CD8-positive, alpha-beta memory T cell (primary cell): ENCODE data around the gene CAMLG. TPM values are rescaled to one million over a fixed set of nuclear protein-coding genes. Genes with fewer than 3 reads are reported as not detected.
"Not testable (repeated sequence)": the region's sequence is repeated elsewhere in the genome, so short reads cannot be mapped to it uniquely, and the experiment has no call there.

ENCODE experiments used
- CTCF ChIA-PET: fragments of 350-600 bp; sonication (Branson Sonifier 250); formaldehyde crosslinking; loops from one replicate; lab custom pipeline; 2021; ENCODE audit warnings: antibody characterized with exemption; lab: Charles Lee
- POLR2A ChIA-PET: fragments of 350-600 bp; sonication (Branson Sonifier 250); formaldehyde crosslinking; loops from one replicate; lab custom pipeline; 2021; ENCODE audit warnings: antibody characterized with exemption; lab: Charles Lee
- DNase-seq, 5 donors: peaks; one replicate each; pipeline versions ENCODE4 v3.0.0 to v3.0.0-alpha.2; 2020 to 2022; ENCODE audit warnings: mixed read lengths in 1 of 5
- H3K27ac ChIP-seq: one replicate; pipeline ENCODE4 v1.7.0; 2013; ENCODE audit warnings: low read depth, mild to moderate bottlenecking, low read length, moderate library complexity
- H3K27me3 ChIP-seq: 2 replicates; pipeline ENCODE4 v1.7.0; 2013; ENCODE audit warnings: low read length, mild to moderate bottlenecking; ENCODE audit not compliant: insufficient read depth, poor library complexity, severe bottlenecking
- H3K36me3 ChIP-seq: 2 replicates; pipeline ENCODE4 v1.7.0; 2013; ENCODE audit warnings: mild to moderate bottlenecking, low read length, moderate library complexity; ENCODE audit not compliant: insufficient read depth
- H3K4me1 ChIP-seq: 2 replicates; pipeline ENCODE4 v1.7.0; 2013; ENCODE audit warnings: mild to moderate bottlenecking, low read length, moderate library complexity; ENCODE audit not compliant: insufficient read depth
- H3K4me3 ChIP-seq: 2 replicates; pipeline ENCODE4 v1.7.0; 2013; ENCODE audit warnings: mild to moderate bottlenecking, low read length
- H3K9me3 ChIP-seq: 2 replicates; pipeline ENCODE4 v1.7.0; 2013; ENCODE audit warnings: mild to moderate bottlenecking, low read length
- H3K27ac Mint-ChIP-seq, 8 donors: one replicate each; pipeline ENCODE4 v1.8.0; 2020 to 2021; ENCODE audit warnings: mixed read lengths in 8 of 8, mild to moderate bottlenecking in 6 of 8, inconsistent platforms in 3 of 8, moderate library complexity in 3 of 8
- H3K27me3 Mint-ChIP-seq, 2 donors: one replicate each; pipeline ENCODE4 v1.8.0; 2020 to 2021; ENCODE audit warnings: mixed read lengths in 2 of 2, mild to moderate bottlenecking in 1 of 2, moderate library complexity in 1 of 2
- H3K36me3 Mint-ChIP-seq, 3 donors: one replicate each; pipeline ENCODE4 v1.8.0; 2020 to 2021; ENCODE audit warnings: mixed read lengths in 3 of 3, inconsistent platforms in 1 of 3, mild to moderate bottlenecking in 1 of 3
- H3K4me1 Mint-ChIP-seq, 3 donors: one replicate each; pipeline ENCODE4 v1.8.0; 2020 to 2021; ENCODE audit warnings: mixed read lengths in 3 of 3, inconsistent platforms in 1 of 3, mild to moderate bottlenecking in 1 of 3
- H3K4me3 Mint-ChIP-seq, 7 donors: one replicate each; pipeline ENCODE4 v1.8.0; 2020 to 2021; ENCODE audit warnings: mixed read lengths in 7 of 7, mild to moderate bottlenecking in 6 of 7, moderate library complexity in 4 of 7, inconsistent platforms in 2 of 7
- H3K9me3 Mint-ChIP-seq, 5 donors: one replicate each; pipeline ENCODE4 v1.8.0; 2020 to 2022; ENCODE audit warnings: mixed read lengths in 5 of 5, mild to moderate bottlenecking in 3 of 5, moderate library complexity in 2 of 5, inconsistent platforms in 1 of 5
- polyA plus RNA-seq: library from polyadenylated mRNA; unstranded; fragments of 300-500 nt; fragmentation: Illumina TruSeq; gene quantifications from one replicate; pipeline ENCODE4 v1.2.3, GENCODE V29; 2021
- total RNA-seq, 2 experiments: library from RNA; stranded (reverse); gene quantifications; one replicate each; pipeline ENCODE4 v1.2.3, GENCODE V29; 2021

The CAMLG gene
- total and polyA plus RNA-seq, 3 experiments from 2014 or later = 23.1 to 42.2 (median 23.6) TPM

- peak overlapping the region; percentile 96 for H3K4me3 ChIP-seq
- ChIA-PET POLR2A (interaction anchor here (0.7 to 3.0 kb wide), 5 partner anchors 10 to 232 kb away, joined by 3 to 22 read pairs (median 3); partner anchors contain the start of gene CAMLG), CTCF (interaction anchor here (0.6 to 3.4 kb wide), 14 partner anchors 9 to 386 kb away, joined by 3 to 44 read pairs (median 4); partner anchors contain the start of genes CAMLG, CDKN2AIPNL, PCBD2 and UBE2B)
- no peaks in the 10 kb centered on the region for H3K9me3 ChIP-seq
- H3K27me3 ChIP-seq = no peaks in the 10 kb centered on the region
- H3K36me3 ChIP-seq = no peaks in the 10 kb centered on the region
- peaks cover 21% of the 10 kb centered on the region for H3K4me1 ChIP-seq
- Mint-ChIP-seq H3K9me3 (no peaks in the 10 kb centered on the region), H3K4me1 (peaks cover 33 to 40% (median 38%) of the 10 kb centered on the region in 3 donors), H3K27ac (peak overlapping the region; percentile 83 to 100 (median 98)), H3K27me3 (no peaks in the 10 kb centered on the region), H3K4me3 (peak overlapping the region; percentile 96 to 100 (median 100)), H3K36me3 (peaks cover 0 to 12% (median 0%) of the 10 kb centered on the region in 3 donors)
- DNase-seq = no peak
- H3K27ac ChIP-seq = peak overlapping the region; percentile 34
These were observed 19.8 kb downstream of the CAMLG start for GRCh38 chr5:134758176-134758503.

GRCh38 chr5:134758504-134759341, 20.4 kb downstream of the CAMLG start, which contains the start of gene DDX46:
DDX46 (plus strand) TSS chr5:134758779; CDS start chr5:134758939, 160 bp downstream.
- H3K27me3 ChIP-seq = no peaks in the 10 kb centered on the region
- H3K4me1 Mint-ChIP-seq = peaks cover 36 to 46% (median 44%) of the 10 kb centered on the region in 3 donors
- peak; percentile 89 to 94 (median 90) for DNase-seq
- H3K27ac ChIP-seq = peak within 1 kb of the TSS; percentile 78
- peak within 1 kb of the TSS; percentile 96 for H3K4me3 ChIP-seq
- no peaks in the 10 kb centered on the region for H3K9me3 Mint-ChIP-seq
- peak within 1 kb of the TSS; percentile 83 to 100 (median 98) for H3K27ac Mint-ChIP-seq
- H3K36me3 Mint-ChIP-seq = peaks cover 0 to 14% (median under 1%) of the 10 kb centered on the region in 3 donors
- H3K36me3 ChIP-seq = no peaks in the 10 kb centered on the region
- no peaks in the 10 kb centered on the region for H3K27me3 Mint-ChIP-seq
- CTCF ChIA-PET = interaction anchor here (0.7 to 3.4 kb wide), 13 partner anchors 9 to 387 kb away, joined by 3 to 44 read pairs (median 4); partner anchors contain the start of genes CAMLG, CDKN2AIPNL, PCBD2 and UBE2B
- H3K9me3 ChIP-seq = no peaks in the 10 kb centered on the region
- peaks cover 21% of the 10 kb centered on the region for H3K4me1 ChIP-seq
- H3K4me3 Mint-ChIP-seq = peak within 1 kb of the TSS; percentile 96 to 100 (median 100)
- POLR2A ChIA-PET = interaction anchor here (0.5 to 3.0 kb wide), 9 partner anchors 19 to 1796 kb away, joined by 3 to 22 read pairs (median 3); partner anchors contain the start of gene CAMLG

- H3K4me3 Mint-ChIP-seq, DNase-seq, H3K27me3 Mint-ChIP-seq, H3K9me3 ChIP-seq, POLR2A ChIA-PET, CTCF ChIA-PET, H3K27ac ChIP-seq, H3K4me3 ChIP-seq, H3K4me1 ChIP-seq, H3K27me3 ChIP-seq, H3K9me3 Mint-ChIP-seq, H3K27ac Mint-ChIP-seq: not testable (repeated sequence)
- H3K36me3 ChIP-seq = peaks cover 39% of the 10 kb centered on the region
- Mint-ChIP-seq H3K4me1 (peaks cover 3 to 12% (median 9%) of the 10 kb centered on the region in 3 donors), H3K36me3 (peaks cover 0 to 74% (median 9%) of the 10 kb centered on the region in 3 donors)
These were observed 29.4 kb downstream of the CAMLG start for GRCh38 chr5:134767528-134768291.

- Mint-ChIP-seq H3K4me1 (peaks cover 0 to 2% (median 0%) of the 10 kb centered on the region in 3 donors), H3K27me3 (no peaks in the 10 kb centered on the region), H3K9me3 (no peaks in the 10 kb centered on the region), H3K27ac (no peak overlapping the region), H3K36me3 (peaks cover 0 to 81% (median 6%) of the 10 kb centered on the region in 3 donors), H3K4me3 (no peak overlapping the region)
- H3K27me3 ChIP-seq = no peaks in the 10 kb centered on the region
- H3K27ac ChIP-seq = no peak overlapping the region
- ChIA-PET POLR2A (no interaction called here), CTCF (interaction anchor here (1.4 to 1.8 kb wide), 2 partner anchors 11 to 135 kb away, joined by 3 to 4 read pairs; partner anchors contain the start of genes DDX46 and PCBD2)
- no peaks in the 10 kb centered on the region for H3K4me1 ChIP-seq
- H3K9me3 ChIP-seq = no peaks in the 10 kb centered on the region
- H3K36me3 ChIP-seq = peaks cover 47% of the 10 kb centered on the region
- DNase-seq = no peak
- no peak overlapping the region for H3K4me3 ChIP-seq
These were observed 30.9 kb downstream of the CAMLG start for GRCh38 chr5:134769206-134769605.

- POLR2A ChIA-PET = no interaction called here
- CTCF ChIA-PET = no interaction called here
- Mint-ChIP-seq H3K9me3 (no peaks in the 10 kb centered on the region), H3K4me3 (no peak overlapping the region), H3K4me1 (no peaks in the 10 kb centered on the region), H3K36me3 (peaks cover 0 to 86% (median 8%) of the 10 kb centered on the region in 3 donors), H3K27ac (no peak overlapping the region), H3K27me3 (no peaks in the 10 kb centered on the region)
- no peaks in the 10 kb centered on the region for H3K9me3 ChIP-seq
- H3K4me3 ChIP-seq = no peak overlapping the region
- no peaks in the 10 kb centered on the region for H3K4me1 ChIP-seq
- no peak overlapping the region for H3K27ac ChIP-seq
- H3K36me3 ChIP-seq = peaks cover 42% of the 10 kb centered on the region
- no peak for DNase-seq
- no peaks in the 10 kb centered on the region for H3K27me3 ChIP-seq
These were observed 34.2 kb downstream of the CAMLG start for GRCh38 chr5:134772461-134773125.

GRCh38 chr5:134777366-134777765, 39.0 kb downstream of the CAMLG start:
- no peaks in the 10 kb centered on the region for H3K27me3 Mint-ChIP-seq
- no peaks in the 10 kb centered on the region for H3K4me1 Mint-ChIP-seq
- ChIA-PET CTCF (interaction anchor here (1.4 kb wide), 1 partner anchor 19 kb away, joined by 4 read pairs; the partner anchor contains the start of gene DDX46), POLR2A (no interaction called here)
- DNase-seq = no peak
- peak overlapping the region in 1 of 8 donors; percentile 70 for H3K27ac Mint-ChIP-seq
- Histone ChIP-seq H3K27ac (no peak overlapping the region), H3K9me3 (no peaks in the 10 kb centered on the region), H3K36me3 (peaks cover 49% of the 10 kb centered on the region), H3K27me3 (no peaks in the 10 kb centered on the region), H3K4me3 (no peak overlapping the region), H3K4me1 (no peaks in the 10 kb centered on the region)
- H3K9me3 Mint-ChIP-seq = no peaks in the 10 kb centered on the region
- no peak overlapping the region for H3K4me3 Mint-ChIP-seq
- H3K36me3 Mint-ChIP-seq = peaks cover 0 to 78% (median 11%) of the 10 kb centered on the region in 3 donors

GRCh38 chr5:134784241-134784920, 46.0 kb downstream of the CAMLG start:
- Histone ChIP-seq H3K36me3 (peaks cover 60% of the 10 kb centered on the region), H3K27me3 (no peaks in the 10 kb centered on the region), H3K4me3 (no peak overlapping the region), H3K9me3 (no peaks in the 10 kb centered on the region), H3K27ac (no peak overlapping the region), H3K4me1 (no peaks in the 10 kb centered on the region)
- Mint-ChIP-seq H3K4me3 (no peak overlapping the region), H3K9me3 (no peaks in the 10 kb centered on the region), H3K4me1 (no peaks in the 10 kb centered on the region), H3K27me3 (no peaks in the 10 kb centered on the region), H3K27ac (peak overlapping the region in 3 of 8 donors; percentile 17 to 77 (median 17)), H3K36me3 (peaks cover 3 to 86% (median 23%) of the 10 kb centered on the region in 3 donors)
- no peak for DNase-seq
- CTCF ChIA-PET = no interaction called here
- POLR2A ChIA-PET = interaction anchor here (1.2 kb wide), 1 partner anchor 121 kb away, joined by 5 read pairs; the partner anchor contains the start of gene PCBD2
